ACHN (cell line): ENCODE measurements around the gene PTPN4.
"Not testable (repeated sequence)": the region's sequence is repeated elsewhere in the genome, so short reads cannot be mapped to it uniquely, and the experiment has no call there.

Experiments used
- DNase-seq: peaks from one replicate; pipeline ENCODE4 v3.0.0-alpha.2; 2015
- in situ Hi-C: cut with HindIII; loops from 2 replicates; pipeline ENCODE4 v1.10.0; 2017; ENCODE audit warnings: low sequenced_read_pairs, low pct_ligation_motif_present, low pct_unique_long_range_greater_than_20kb

Gene PTPN4

DNA sequence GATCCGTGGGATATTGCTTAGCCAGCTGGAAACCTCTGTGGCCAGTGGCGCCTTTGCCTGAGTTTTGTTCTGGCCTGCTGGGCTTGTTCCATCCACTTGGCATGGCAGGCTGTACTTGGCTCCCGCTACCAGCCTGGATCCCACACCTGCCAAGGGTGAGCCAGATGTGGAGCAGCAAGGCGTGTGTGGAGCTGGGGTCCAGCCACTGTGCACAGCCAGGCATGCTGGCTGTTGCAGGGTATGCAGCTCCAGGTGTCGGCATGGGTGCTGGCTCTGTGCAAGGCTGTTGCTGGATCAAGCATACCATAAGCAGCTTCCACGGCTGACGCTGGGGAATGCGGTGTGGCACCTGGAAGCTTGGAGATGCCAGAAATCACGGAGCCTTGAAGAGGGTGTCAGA is 34.5 kb downstream of the PTPN4 start:
- in situ Hi-C loops, result no loop called here
- no peak for DNase-seq

DNA sequence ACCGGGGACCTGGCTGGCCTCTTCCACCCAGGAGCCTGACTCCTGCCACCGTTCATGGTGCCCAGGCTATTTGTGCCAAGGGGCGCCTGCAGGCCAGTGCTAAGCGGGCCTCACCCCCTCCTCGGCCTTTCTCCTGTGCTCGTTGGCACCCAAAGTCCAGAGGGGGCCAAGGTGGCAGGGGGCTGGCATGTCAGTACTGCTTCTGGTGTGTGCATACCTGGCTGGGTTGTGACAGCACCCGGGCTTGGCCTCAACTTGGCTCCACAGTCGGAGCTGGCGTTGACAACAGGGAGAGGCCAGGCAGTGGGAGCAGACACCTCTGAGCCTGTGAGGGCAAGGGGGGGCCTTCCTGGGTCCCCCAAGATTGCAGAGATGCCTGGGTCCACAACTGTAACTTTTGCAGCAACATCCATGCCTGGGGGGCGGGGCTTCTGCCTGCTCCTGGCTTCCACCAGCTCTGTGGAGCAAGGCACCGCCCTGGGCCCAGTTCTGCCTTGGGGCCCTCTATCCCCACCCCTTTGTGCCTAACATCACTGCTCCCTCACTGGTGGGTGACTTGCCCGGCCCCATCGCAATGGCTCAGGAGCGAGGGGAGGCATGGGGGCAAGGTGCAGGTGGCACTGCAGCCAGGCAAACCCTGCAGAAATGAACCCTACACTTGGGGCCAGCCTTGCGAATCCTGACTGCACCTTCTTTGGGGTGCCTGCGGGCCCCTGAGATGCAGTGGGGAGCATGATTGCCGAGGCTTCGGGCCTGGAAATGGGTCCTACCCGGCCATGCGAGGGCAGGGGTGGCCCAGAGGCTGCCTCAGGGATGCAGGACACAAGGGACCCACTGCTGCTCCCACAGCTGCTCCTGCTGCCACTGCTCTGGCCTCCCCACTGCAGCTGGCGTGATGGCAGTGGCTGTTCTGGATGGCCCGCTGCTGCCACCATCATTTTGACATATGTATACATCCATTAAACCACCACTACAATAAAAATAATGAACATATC is 35.9 kb downstream of the PTPN4 start:
- no peak for DNase-seq
- in situ Hi-C loops, result no loop called here

DNA sequence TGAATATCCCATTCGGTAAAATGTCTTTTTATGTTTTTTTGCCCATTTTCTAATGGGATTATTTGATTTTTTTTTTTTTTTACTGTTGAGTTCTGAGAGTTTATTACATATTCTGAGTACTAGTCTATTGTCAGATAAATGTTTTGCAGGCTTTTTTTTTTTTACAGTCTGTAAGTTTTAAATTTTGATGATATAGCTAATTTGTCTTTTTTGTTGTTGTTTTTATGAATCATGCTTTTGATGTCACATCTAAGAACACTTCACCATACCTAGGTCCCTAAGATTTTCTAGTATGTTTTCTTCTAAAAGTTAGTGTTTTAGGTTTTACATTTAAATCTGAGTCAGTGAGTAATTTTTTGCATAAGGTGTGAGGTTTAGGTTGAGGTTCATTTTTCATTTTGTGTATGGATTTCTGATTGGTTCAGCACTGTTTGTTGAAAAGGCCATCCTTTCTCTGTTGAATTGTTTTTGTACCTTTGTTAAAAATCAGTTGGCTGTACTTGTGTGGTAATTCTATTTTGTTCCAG is 40.7 kb downstream of the PTPN4 start:
- in situ Hi-C loops, result no loop called here
- DNase-seq, result no peak

- in situ Hi-C loops, result no loop called here
- DNase-seq, result no peak
Observed at GRCh38 chr2:119801040-119801439, 41.3 kb downstream of the PTPN4 start.

GRCh38 chr2:119801989-119802388 is 42.3 kb downstream of the PTPN4 start:
- DNase-seq, in situ Hi-C loops: not testable (repeated sequence)

DNA sequence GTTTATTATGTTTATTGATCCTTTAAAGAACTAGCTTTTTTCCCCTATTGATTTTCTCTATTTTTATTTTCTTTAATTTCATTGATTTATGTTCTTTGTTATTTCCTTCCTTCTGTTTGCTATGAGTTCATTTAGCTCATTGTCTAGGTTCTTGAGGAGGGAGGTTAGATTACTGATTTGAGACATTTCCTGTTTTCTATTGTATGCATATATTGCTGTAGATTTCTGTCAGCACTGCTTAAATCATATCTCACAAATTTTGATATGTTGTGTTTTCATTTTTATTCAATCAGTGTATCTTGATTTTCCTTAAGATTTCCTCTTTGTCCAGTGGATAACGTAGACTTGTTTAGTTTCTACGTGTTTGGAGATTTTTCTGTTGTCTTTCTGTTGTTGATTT is 43.4 kb downstream of the PTPN4 start:
- no peak for DNase-seq
- in situ Hi-C loops, result no loop called here

- DNase-seq, in situ Hi-C loops: not testable (repeated sequence)
Observed at GRCh38 chr2:119804409-119804808, 44.7 kb downstream of the PTPN4 start.

GRCh38 chr2:119808516-119809147 is 48.9 kb downstream of the PTPN4 start:
- DNase-seq, result no peak
- in situ Hi-C loops, result no loop called here

GRCh38 chr2:119809339-119810048 is 49.8 kb downstream of the PTPN4 start:
- DNase-seq, result no peak
- in situ Hi-C loops, result no loop called here

DNA sequence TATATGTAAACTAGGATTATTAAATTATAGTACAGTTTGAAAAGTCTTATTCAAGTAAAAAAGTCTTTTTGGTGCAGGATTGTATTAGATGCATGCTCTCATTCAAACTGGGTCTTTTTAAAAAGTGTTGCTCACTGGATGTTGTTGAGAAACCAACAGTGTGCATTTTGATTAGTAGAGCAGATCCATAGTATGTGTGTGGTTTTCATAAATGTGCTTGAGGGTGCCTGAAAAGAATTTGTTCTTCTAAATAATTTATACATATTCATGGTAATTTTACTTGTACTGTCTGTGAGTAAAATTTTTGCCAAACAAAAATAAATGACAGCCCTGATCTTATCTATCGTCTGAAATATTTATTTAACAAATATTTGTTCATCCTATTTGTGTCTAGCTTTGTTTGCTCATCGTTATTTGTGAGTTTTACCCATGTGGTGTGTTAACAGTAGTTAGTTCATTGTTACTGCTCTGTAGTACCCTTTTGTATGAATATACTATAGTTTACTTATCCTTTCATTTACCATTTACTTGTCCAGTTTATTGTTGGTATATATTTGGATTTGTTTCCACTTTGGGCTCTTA is 50.4 kb downstream of the PTPN4 start:
- in situ Hi-C loops, result no loop called here
- DNase-seq, result no peak

DNA sequence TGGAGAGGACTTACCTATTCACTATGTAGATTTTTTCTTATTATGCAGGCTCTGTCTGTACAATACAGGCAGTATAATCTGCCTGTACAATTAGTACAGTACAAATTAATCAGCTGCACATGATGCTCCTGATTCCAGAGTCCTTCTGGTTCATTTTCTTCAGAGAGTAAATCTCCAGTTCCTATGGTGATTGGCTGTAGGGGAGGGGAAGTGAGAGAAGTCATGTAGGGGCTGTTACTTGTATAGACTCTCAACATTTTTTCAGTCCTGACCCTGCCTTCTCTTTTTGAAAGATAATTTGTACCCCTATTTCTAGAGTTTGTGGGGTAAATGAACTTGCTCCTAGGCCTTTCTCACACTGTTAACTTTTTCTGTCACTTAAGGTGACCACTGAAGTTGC is 54.5 kb downstream of the PTPN4 start:
- in situ Hi-C loops, result no loop called here
- no peak for DNase-seq

GRCh38 chr2:119818792-119819191 is 59.1 kb downstream of the PTPN4 start:
- in situ Hi-C loops, result no loop called here

GRCh38 chr2:119819846-119820245 is 60.1 kb downstream of the PTPN4 start:
- no peak for DNase-seq
- in situ Hi-C loops, result no loop called here

More at GRCh38 chr2:119818792-119819191, 59.1 kb downstream of the PTPN4 start:
- no peak for DNase-seq

- peak; percentile 69 for DNase-seq
- in situ Hi-C loops, result no loop called here
Observed at GRCh38 chr2:119820275-119820674, 60.6 kb downstream of the PTPN4 start.

GRCh38 chr2:119821266-119821665 is 61.5 kb downstream of the PTPN4 start:
- DNase-seq, result no peak
- in situ Hi-C loops, result no loop called here

DNA sequence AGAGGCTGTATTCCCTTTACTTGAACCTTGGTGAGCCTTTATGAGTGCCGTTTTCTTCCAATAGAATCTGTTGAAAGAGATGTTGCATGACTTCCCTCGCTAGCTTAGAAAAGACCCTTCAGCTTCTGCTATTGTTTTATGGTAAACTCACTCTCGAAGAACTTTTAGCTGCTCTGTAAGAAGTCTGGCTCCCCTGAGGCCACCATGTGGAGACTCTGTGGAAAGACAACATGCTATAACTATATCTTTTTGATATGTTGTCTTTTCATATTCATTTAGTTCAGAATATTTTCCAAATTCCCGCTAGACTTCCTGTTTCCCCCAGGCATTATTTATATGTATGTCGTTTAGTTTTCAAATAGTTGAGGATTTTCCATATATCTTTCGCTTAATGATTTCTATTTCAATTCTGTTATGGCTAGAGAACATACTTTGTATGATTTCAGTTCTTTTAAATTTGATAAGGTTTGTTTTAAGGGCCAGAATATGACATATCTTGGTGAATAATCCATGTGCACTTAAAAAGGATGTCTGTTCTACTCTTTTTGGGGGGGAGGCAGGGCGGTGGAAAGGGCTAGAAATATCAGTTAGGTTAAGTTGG is 64.1 kb downstream of the PTPN4 start:
- DNase-seq, result peak; percentile 53
- in situ Hi-C loops, result no loop called here

GRCh38 chr2:119826370-119826961 is 66.7 kb downstream of the PTPN4 start:
- in situ Hi-C loops, result no loop called here
- DNase-seq, result peak; percentile 60
